ENCODE results near the gene CAMK2D.

- TF ChIP-seq POLR2A (IDR thresholded peaks at IDR 0.05) (no peak), CTCF (IDR thresholded peaks at IDR 0.05) (no peak)
Measured at GRCh38 chr4:113806850-113807249, 45.3 kb upstream of the CAMK2D start.

Data from thyroid gland (tissue), 4 donors.